Chondrocyte (in vitro differentiated cells): Measurements from ENCODE around the gene LRRC23. TPM values are rescaled to one million over a fixed set of nuclear protein-coding genes. Genes with fewer than 3 reads are reported as not detected.

ENCODE experiments used
- DNase-seq: peaks from one replicate; pipeline ENCODE4 v3.0.0; 2021; ENCODE audit warnings: mixed read lengths, low spot score
- H3K27ac Mint-ChIP-seq: one replicate; pipeline ENCODE4 v1.8.0; 2021; ENCODE audit warnings: mild to moderate bottlenecking, moderate library complexity, mixed read lengths; ENCODE audit not compliant: unreplicated experiment
- H3K27me3 Mint-ChIP-seq: 2 replicates; pipeline ENCODE4 v1.8.0; 2021; ENCODE audit warnings: low read depth, mixed read lengths
- H3K36me3 Mint-ChIP-seq: 2 replicates; pipeline ENCODE4 v1.8.0; 2021; ENCODE audit warnings: low read depth, mixed read lengths
- H3K4me1 Mint-ChIP-seq: 2 replicates; pipeline ENCODE4 v1.8.0; 2021; ENCODE audit warnings: low read depth, mild to moderate bottlenecking, mixed read lengths
- H3K4me3 Mint-ChIP-seq: one replicate; pipeline ENCODE4 v1.8.0; 2021; ENCODE audit warnings: mild to moderate bottlenecking, moderate library complexity, mixed read lengths; ENCODE audit not compliant: unreplicated experiment
- H3K9me3 Mint-ChIP-seq: 2 replicates; pipeline ENCODE4 v1.8.0; 2021; ENCODE audit warnings: low read depth, mixed read lengths
- total RNA-seq: library from RNA; stranded (reverse); gene quantifications from 3 replicates; pipeline ENCODE4 v1.2.1, GENCODE V29; 2021
- TF ChIP-seq, protein P1 (sequence below): fragments of 200-600 bp; sonication (generic); IDR thresholded peaks from 2 replicates; pipeline ENCODE4 v1.5.0; 2021; ENCODE audit warnings: antibody characterized with exemption, mild to moderate bottlenecking, moderate library complexity

The LRRC23 gene
- total RNA-seq, 1 donor from 2014 or later: 6.3 TPM

DNA sequence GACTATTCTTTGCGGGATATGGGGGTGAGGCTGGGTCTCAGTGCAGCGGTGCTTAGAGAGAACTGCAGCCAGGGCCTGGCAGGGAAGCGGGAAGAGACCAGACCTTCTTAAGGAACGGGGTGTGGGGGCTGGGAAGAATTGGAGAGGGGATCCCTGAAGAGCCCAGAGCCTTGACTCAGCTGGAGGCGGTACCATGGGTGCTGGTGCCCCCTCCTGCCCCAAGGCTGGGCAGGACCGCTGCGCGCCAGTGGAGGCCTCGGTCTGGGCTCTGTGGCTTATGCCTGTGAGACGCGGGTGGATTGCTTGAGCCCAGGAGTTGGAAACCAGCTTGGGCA is 37.7 kb downstream of the LRRC23 start:
- peaks cover 50% of the 10 kb centered on the region for H3K4me1 Mint-ChIP-seq

DNA sequence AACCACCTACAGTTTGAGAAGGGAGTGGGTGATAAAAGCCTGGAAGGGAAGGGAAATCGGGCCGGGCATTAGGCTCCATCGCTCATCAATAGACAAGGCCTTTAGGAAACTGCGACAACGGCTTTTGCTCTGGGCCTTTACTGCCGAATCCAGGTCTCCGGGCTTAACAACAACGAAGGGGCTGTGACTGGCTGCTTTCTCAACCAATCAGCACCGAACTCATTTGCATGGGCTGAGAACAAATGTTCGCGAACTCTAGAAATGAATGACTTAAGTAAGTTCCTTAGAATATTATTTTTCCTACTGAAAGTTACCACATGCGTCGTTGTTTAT is 38.7 kb downstream of the LRRC23 start:
- Mint-ChIP-seq H3K4me3 (peak overlapping the region; percentile 91), H3K27me3 (no peaks in the 10 kb centered on the region), H3K4me1 (peaks cover 45% of the 10 kb centered on the region), H3K9me3 (no peaks in the 10 kb centered on the region), H3K36me3 (peaks cover 16% of the 10 kb centered on the region), H3K27ac (peak overlapping the region; percentile 92)
- TF ChIP-seq, protein P1, sequence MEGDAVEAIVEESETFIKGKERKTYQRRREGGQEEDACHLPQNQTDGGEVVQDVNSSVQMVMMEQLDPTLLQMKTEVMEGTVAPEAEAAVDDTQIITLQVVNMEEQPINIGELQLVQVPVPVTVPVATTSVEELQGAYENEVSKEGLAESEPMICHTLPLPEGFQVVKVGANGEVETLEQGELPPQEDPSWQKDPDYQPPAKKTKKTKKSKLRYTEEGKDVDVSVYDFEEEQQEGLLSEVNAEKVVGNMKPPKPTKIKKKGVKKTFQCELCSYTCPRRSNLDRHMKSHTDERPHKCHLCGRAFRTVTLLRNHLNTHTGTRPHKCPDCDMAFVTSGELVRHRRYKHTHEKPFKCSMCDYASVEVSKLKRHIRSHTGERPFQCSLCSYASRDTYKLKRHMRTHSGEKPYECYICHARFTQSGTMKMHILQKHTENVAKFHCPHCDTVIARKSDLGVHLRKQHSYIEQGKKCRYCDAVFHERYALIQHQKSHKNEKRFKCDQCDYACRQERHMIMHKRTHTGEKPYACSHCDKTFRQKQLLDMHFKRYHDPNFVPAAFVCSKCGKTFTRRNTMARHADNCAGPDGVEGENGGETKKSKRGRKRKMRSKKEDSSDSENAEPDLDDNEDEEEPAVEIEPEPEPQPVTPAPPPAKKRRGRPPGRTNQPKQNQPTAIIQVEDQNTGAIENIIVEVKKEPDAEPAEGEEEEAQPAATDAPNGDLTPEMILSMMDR: no peak
- no peak for DNase-seq

More for the DNA sequence above, 37.7 kb downstream of the LRRC23 start:
- Mint-ChIP-seq H3K36me3 (peaks cover 14% of the 10 kb centered on the region), H3K27ac (peak overlapping the region; percentile 92), H3K27me3 (no peaks in the 10 kb centered on the region), H3K4me3 (peak overlapping the region; percentile 9), H3K9me3 (no peaks in the 10 kb centered on the region)
- TF ChIP-seq, protein P1: no peak
- no peak for DNase-seq

DNA sequence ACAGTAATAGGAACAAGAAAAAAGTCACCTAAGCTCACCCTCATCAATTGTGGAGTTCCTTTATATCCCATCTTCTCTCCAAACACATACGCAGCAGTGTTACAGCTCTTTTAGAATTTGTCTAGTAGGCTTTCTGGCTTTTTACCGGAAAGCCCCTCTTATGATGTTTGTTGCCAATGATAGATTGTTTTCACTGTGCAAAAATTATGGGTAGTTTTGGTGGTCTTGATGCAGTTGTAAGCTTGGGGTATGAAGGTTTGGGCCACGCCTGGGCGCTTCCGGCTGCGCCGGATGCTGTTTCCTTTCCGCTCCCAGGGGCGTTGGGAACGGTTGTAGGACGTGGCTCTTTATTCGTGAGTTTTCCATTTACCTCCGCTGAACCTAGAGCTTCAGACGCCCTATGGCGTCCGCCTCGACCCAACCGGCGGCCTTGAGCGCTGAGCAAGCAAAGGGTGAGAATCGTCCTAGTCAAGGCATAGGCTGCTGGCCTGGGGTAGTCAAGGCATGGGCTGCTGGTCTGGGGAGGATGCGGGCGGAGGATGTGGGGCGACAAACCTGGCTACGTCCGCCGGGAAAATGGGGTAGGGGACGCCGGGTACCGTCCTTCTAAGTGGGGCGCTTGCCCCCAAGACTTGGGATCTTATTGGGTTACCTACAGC is 39.2 kb downstream of the LRRC23 start, which contains the start of the genes C12orf57 and RNU7-1:
Gene C12orf57, plus strand, starts transcription at position 301 of the 659 bp plus-strand sequence. Its CDS starts 100 bp downstream, at position 401.
Gene RNU7-1, plus strand, starts transcription at position 95 of the 659 bp plus-strand sequence.
- Mint-ChIP-seq H3K36me3 (peaks cover 16% of the 10 kb centered on the region), H3K9me3 (no peaks in the 10 kb centered on the region), H3K27me3 (no peaks in the 10 kb centered on the region), H3K4me1 (peaks cover 45% of the 10 kb centered on the region), H3K27ac (peak within 1 kb of the TSS; percentile 92), H3K4me3 (peak within 1 kb of the TSS; percentile 91)
- TF ChIP-seq, protein P1: no peak
- DNase-seq: no peak

DNA sequence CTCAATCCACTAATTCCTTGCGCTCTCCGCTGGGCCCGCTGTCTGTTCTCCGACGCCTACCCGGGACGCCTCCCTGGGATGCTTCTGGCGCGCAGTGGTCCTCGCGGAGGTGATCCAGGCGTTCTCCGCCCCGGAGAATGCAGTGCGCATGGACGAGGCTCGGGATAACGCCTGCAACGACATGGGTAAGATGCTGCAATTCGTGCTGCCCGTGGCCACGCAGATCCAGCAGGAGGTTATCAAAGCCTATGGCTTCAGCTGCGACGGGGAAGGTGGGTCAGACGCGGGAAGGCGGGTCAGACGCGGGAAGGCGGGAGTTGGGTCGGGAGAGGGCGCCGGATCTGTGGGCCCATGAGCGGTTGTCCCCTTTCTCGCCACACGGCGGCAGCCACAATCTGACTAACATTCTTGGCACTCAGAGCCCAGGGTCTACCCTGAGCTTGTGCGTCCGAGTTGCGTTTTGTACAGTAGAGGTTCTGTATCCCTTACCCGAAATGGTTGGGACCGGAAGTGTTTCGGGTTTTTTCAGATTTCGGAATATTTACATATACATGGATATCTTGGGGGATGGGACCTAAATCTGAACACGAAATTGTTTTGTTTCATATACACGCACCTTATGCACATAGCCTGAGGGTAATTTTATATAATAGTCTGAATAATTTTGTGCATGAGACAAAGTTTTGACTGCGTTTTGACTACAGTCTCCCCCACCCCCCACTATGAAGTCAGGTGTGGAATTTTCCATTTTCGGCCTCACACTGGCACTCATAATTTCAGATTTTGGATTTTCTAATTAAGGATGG is 40.0 kb downstream of the LRRC23 start:
- H3K4me1 Mint-ChIP-seq: peaks cover 42% of the 10 kb centered on the region
- peak overlapping the region; percentile 92 for H3K27ac Mint-ChIP-seq
- no peaks in the 10 kb centered on the region for H3K27me3 Mint-ChIP-seq
- H3K9me3 Mint-ChIP-seq: no peaks in the 10 kb centered on the region
- H3K4me3 Mint-ChIP-seq: peak overlapping the region; percentile 91
- peaks cover 14% of the 10 kb centered on the region for H3K36me3 Mint-ChIP-seq
- no peak for DNase-seq
- TF ChIP-seq, protein P1: peak; percentile 95

DNA sequence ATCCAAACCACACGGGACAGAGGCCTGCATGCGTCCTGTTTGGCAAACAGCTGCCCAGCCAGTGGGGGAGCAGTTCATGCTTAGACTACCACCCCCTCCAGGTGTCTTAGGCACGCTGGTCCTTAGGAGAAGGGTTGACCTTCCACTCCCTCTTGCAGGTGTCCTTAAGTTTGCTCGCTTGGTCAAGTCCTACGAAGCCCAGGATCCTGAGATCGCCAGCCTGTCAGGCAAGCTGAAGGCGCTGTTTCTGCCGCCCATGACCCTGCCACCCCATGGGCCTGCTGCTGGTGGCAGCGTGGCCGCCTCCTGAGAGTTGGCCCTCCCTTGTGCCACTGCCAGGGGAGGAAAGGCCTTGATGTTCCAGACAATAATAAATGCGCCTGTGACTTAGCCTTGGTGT is 41.0 kb downstream of the LRRC23 start:
- TF ChIP-seq, protein P1: no peak
- no peak for DNase-seq
- peak overlapping the region; percentile 91 for H3K4me3 Mint-ChIP-seq
- H3K27me3 Mint-ChIP-seq: no peaks in the 10 kb centered on the region
- H3K27ac Mint-ChIP-seq: no peak overlapping the region
- H3K9me3 Mint-ChIP-seq: no peaks in the 10 kb centered on the region
- H3K36me3 Mint-ChIP-seq: peaks cover 10% of the 10 kb centered on the region
- H3K4me1 Mint-ChIP-seq: peaks cover 39% of the 10 kb centered on the region
